ENCODE data around the gene DHX8.

Gene DHX8

GRCh38 chr17:43515656-43516055, 31.9 kb downstream of the DHX8 start:
- H3K4me2 ChIP-seq (ENCODE audit: low read length), result no peak overlapping the region
- no peaks in the 10 kb centered on the region for H3K79me2 ChIP-seq (ENCODE audit: control insufficient read depth, low read length)
- no peaks in the 10 kb centered on the region for H4K20me1 ChIP-seq (ENCODE audit: control insufficient read depth, insufficient read depth, low read depth, low read length)
- no peaks in the 10 kb centered on the region for H3K27me3 ChIP-seq (ENCODE audit: control insufficient read depth, low read length)
- 0 out of 2 replicates have a peak, but pooled peaks cover 3% of the 10 kb centered on the region for H3F3A ChIP-seq (ENCODE audit: control insufficient read depth, insufficient read depth)
- no peaks in the 10 kb centered on the region for H3K9me2 ChIP-seq (replicated peaks; ENCODE audit: control insufficient read depth, low read length)
- H3K9me3 ChIP-seq (ENCODE audit: control insufficient read depth, insufficient read depth, low read length), result no peaks in the 10 kb centered on the region
- H3K27ac ChIP-seq (ENCODE audit: low read depth, low read length), result no peak overlapping the region
- peaks cover 71% of the 10 kb centered on the region for H3K36me3 ChIP-seq (ENCODE audit: control insufficient read depth, low read length)
- H3K4me3 ChIP-seq (ENCODE audit: low read length), result no peak overlapping the region
- no peak for TF ChIP-seq CTCF (IDR thresholded peaks at IDR 0.05; ENCODE audit: low read depth, low read length, poor library complexity, severe bottlenecking)
- TF ChIP-seq EZH2phosphoT487 (IDR thresholded peaks at IDR 0.05; ENCODE audit: borderline replicate concordance, low read length), result no peak
- H3K4me1 ChIP-seq (ENCODE audit: control insufficient read depth, low read length), result no peaks in the 10 kb centered on the region

GRCh38 chr17:43517161-43517560, 33.4 kb downstream of the DHX8 start:
- Histone ChIP-seq H3K4me1 (ENCODE audit: control insufficient read depth, low read length) (no peaks in the 10 kb centered on the region), H3K27ac (ENCODE audit: low read depth, low read length) (no peak overlapping the region), H3K4me2 (ENCODE audit: low read length) (no peak overlapping the region), H3F3A (ENCODE audit: control insufficient read depth, insufficient read depth) (0 out of 2 replicates have a peak, but pooled peaks cover 3% of the 10 kb centered on the region), H3K9me3 (ENCODE audit: control insufficient read depth, insufficient read depth, low read length) (no peaks in the 10 kb centered on the region), H3K9me2 (replicated peaks; ENCODE audit: control insufficient read depth, low read length) (no peaks in the 10 kb centered on the region), H3K4me3 (ENCODE audit: low read length) (no peak overlapping the region), H3K36me3 (ENCODE audit: control insufficient read depth, low read length) (peaks cover 79% of the 10 kb centered on the region), H4K20me1 (ENCODE audit: control insufficient read depth, insufficient read depth, low read depth, low read length) (no peaks in the 10 kb centered on the region), H3K79me2 (ENCODE audit: control insufficient read depth, low read length) (no peaks in the 10 kb centered on the region), H3K27me3 (ENCODE audit: control insufficient read depth, low read length) (no peaks in the 10 kb centered on the region)
- TF ChIP-seq EZH2phosphoT487 (IDR thresholded peaks at IDR 0.05; ENCODE audit: borderline replicate concordance, low read length) (no peak), CTCF (IDR thresholded peaks at IDR 0.05; ENCODE audit: low read depth, low read length, poor library complexity, severe bottlenecking) (no peak)

GRCh38 chr17:43517615-43518386, 34.0 kb downstream of the DHX8 start:
- TF ChIP-seq CTCF (IDR thresholded peaks at IDR 0.05; ENCODE audit: low read depth, low read length, poor library complexity, severe bottlenecking), result no peak
- no peak for TF ChIP-seq EZH2phosphoT487 (IDR thresholded peaks at IDR 0.05; ENCODE audit: borderline replicate concordance, low read length)
- no peaks in the 10 kb centered on the region for H3K4me1 ChIP-seq (ENCODE audit: control insufficient read depth, low read length)
- H3K79me2 ChIP-seq (ENCODE audit: control insufficient read depth, low read length), result no peaks in the 10 kb centered on the region
- H3K27ac ChIP-seq (ENCODE audit: low read depth, low read length), result no peak overlapping the region
- H3K9me2 ChIP-seq (replicated peaks; ENCODE audit: control insufficient read depth, low read length), result no peaks in the 10 kb centered on the region
- no peak overlapping the region for H3K4me3 ChIP-seq (ENCODE audit: low read length)
- no peaks in the 10 kb centered on the region for H3K27me3 ChIP-seq (ENCODE audit: control insufficient read depth, low read length)
- H3K36me3 ChIP-seq (ENCODE audit: control insufficient read depth, low read length), result peaks cover 75% of the 10 kb centered on the region
- H3K4me2 ChIP-seq (ENCODE audit: low read length), result no peak overlapping the region
- no peaks in the 10 kb centered on the region for H4K20me1 ChIP-seq (ENCODE audit: control insufficient read depth, insufficient read depth, low read depth, low read length)
- H3F3A ChIP-seq (ENCODE audit: control insufficient read depth, insufficient read depth), result 0 out of 2 replicates have a peak, but pooled peaks cover 3% of the 10 kb centered on the region
- H3K9me3 ChIP-seq (ENCODE audit: control insufficient read depth, insufficient read depth, low read length), result no peaks in the 10 kb centered on the region
